Endothelial cell of umbilical vein (primary cell): ENCODE results near the gene KIF3B. TPM values are rescaled to one million over a fixed set of nuclear protein-coding genes. Genes with fewer than 3 reads are reported as not detected.

ENCODE experiments used
- BruUV-seq: library from RNA; stranded (reverse); fragments of 400-500 nt; replicated peaks from 2 replicates; lab custom pipeline; 2021; lab: Mats Ljungman, UMichigan
- CTCF ChIA-PET: fragments of 300-600, 350-600 bp; sonication (Branson Sonifier 250); formaldehyde crosslinking; loops from one replicate; lab custom pipeline; 2021; ENCODE audit warnings: antibody characterized with exemption, inconsistent platforms; lab: Charles Lee
- POLR2A ChIA-PET: fragments of 300-600, 350-600 bp; sonication (Branson Sonifier 250); formaldehyde crosslinking; loops from one replicate; lab custom pipeline; 2021; ENCODE audit warnings: antibody characterized with exemption, inconsistent platforms; lab: Charles Lee
- DNase-seq: peaks from one replicate; pipeline ENCODE4 v3.0.0-alpha.2; 2011; ENCODE audit warnings: low read depth, low spot score
- FAIRE-seq: peaks from 2 replicates; lab custom pipeline; 2011; peaks lifted over from hg19 to GRCh38; lab: Jason Lieb, UNC
- H2AFZ ChIP-seq: 2 replicates; pipeline ENCODE4 v1.6.0; 2012; ENCODE audit warnings: low read depth, low read length, control low read depth, inconsistent platforms
- H3K27ac ChIP-seq: 2 replicates; pipeline ENCODE4 v1.5.1; 2011; ENCODE audit warnings: low read depth, mild to moderate bottlenecking, control low read depth, low read length, moderate library complexity; ENCODE audit not compliant: insufficient read depth
- H3K27me3 ChIP-seq, 2 experiments: 2 replicates each; pipeline versions ENCODE4 v1.6.0 to v1.6.1; 2011; ENCODE audit warnings: low read length in 2 of 2, mixed read lengths in 1 of 2; ENCODE audit not compliant: control insufficient read depth in 2 of 2, insufficient read depth in 2 of 2
- H3K36me3 ChIP-seq, 2 experiments: 2 replicates in 1 of 2; 3 replicates in 1 of 2; pipeline ENCODE4 v1.5.1; 2011; ENCODE audit warnings: low read length in 2 of 2, mild to moderate bottlenecking in 1 of 2, moderate library complexity in 1 of 2; ENCODE audit not compliant: control insufficient read depth in 2 of 2, insufficient read depth in 2 of 2; ENCODE audit errors: extremely low read depth in 1 of 2
- H3K4me1 ChIP-seq: 3 replicates; pipeline ENCODE4 v1.5.1; 2011; ENCODE audit warnings: mild to moderate bottlenecking, low read length; ENCODE audit not compliant: control insufficient read depth, insufficient read depth; ENCODE audit errors: extremely low read depth
- H3K4me2 ChIP-seq: 2 replicates; pipeline ENCODE4 v1.6.1; 2011; ENCODE audit warnings: low read length, control low read depth, mixed read lengths; ENCODE audit not compliant: insufficient read depth
- H3K4me3 ChIP-seq, 3 experiments: fragments of 200-600 bp in 1 of 3; sonication (generic), shearing (Covaris generic) in 1 of 3; replicated peaks in 1 of 3; 2 replicates each; pipeline ENCODE4 v1.5.1; 2011 to 2016; ENCODE audit warnings: control low read depth in 3 of 3, low read length in 3 of 3, mild to moderate bottlenecking in 2 of 3, inconsistent platforms in 1 of 3, low read depth in 1 of 3, moderate library complexity in 1 of 3; ENCODE audit not compliant: insufficient read depth in 1 of 3
- H3K79me2 ChIP-seq: 2 replicates; pipeline ENCODE4 v1.6.0; 2012; ENCODE audit warnings: low read length, inconsistent platforms; ENCODE audit not compliant: control insufficient read depth, insufficient read depth
- H3K9ac ChIP-seq: replicated peaks from 2 replicates; pipeline ENCODE3; 2011; ENCODE audit warnings: low read length, control low read depth; ENCODE audit not compliant: insufficient read depth; ENCODE audit errors: extremely low read depth
- H3K9me1 ChIP-seq: replicated peaks from 3 replicates; pipeline ENCODE4 v1.6.0; 2011; ENCODE audit warnings: mild to moderate bottlenecking, low read length; ENCODE audit not compliant: control insufficient read depth, insufficient read depth; ENCODE audit errors: extremely low read depth
- H3K9me3 ChIP-seq: replicated peaks from 2 replicates; pipeline ENCODE4 v1.5.1; 2012; ENCODE audit warnings: low read length, inconsistent platforms; ENCODE audit not compliant: control insufficient read depth, insufficient read depth
- H4K20me1 ChIP-seq: replicated peaks from 2 replicates; pipeline ENCODE3; 2011; ENCODE audit warnings: mild to moderate bottlenecking, low read length; ENCODE audit not compliant: control insufficient read depth, insufficient read depth; ENCODE audit errors: extremely low read depth
- EZH2 ChIP-seq: IDR thresholded peaks from 2 replicates; pipeline ENCODE4 v1.6.1; 2012; ENCODE audit warnings: borderline replicate concordance, low read depth, mild to moderate bottlenecking, moderate library complexity, low read length, inconsistent platforms; ENCODE audit not compliant: severe bottlenecking
- FOS ChIP-seq: IDR thresholded peaks from 2 replicates; pipeline ENCODE4 v1.6.1; 2011; ENCODE audit warnings: mild to moderate bottlenecking, low read length, moderate library complexity, borderline replicate concordance; ENCODE audit not compliant: insufficient read depth
- GATA2 ChIP-seq: IDR thresholded peaks from 2 replicates; pipeline ENCODE4 v1.7.0; 2011; ENCODE audit warnings: low read depth, mild to moderate bottlenecking, moderate library complexity, mixed read lengths, low read length; ENCODE audit not compliant: insufficient read length, insufficient read depth
- JUN ChIP-seq: IDR thresholded peaks from 2 replicates; pipeline ENCODE4 v1.6.1; 2011; ENCODE audit warnings: borderline replicate concordance, low read depth; ENCODE audit not compliant: insufficient read length, insufficient read depth
- MYC ChIP-seq: IDR thresholded peaks from one replicate; pipeline ENCODE4 v1.6.1; 2011; ENCODE audit warnings: mild to moderate bottlenecking, low read depth, low read length
- POLR2A ChIP-seq: IDR thresholded peaks from 2 replicates; pipeline ENCODE4 v1.6.1; 2012; ENCODE audit warnings: low read depth, mild to moderate bottlenecking, control low read depth, low read length
- POLR2AphosphoS5 ChIP-seq: IDR thresholded peaks from 2 replicates; pipeline ENCODE4 v1.6.1; 2012; ENCODE audit warnings: low read depth, mild to moderate bottlenecking, control low read depth, low read length, moderate library complexity; ENCODE audit not compliant: insufficient read depth
- dilution Hi-C: fragments of 300-500 bp; cut with MboI; formaldehyde crosslinking; loops from one replicate; pipeline ENCODE4 v1.15.0; 2019; ENCODE audit warnings: low sequenced_read_pairs; ENCODE audit not compliant: extremely low pct_ligation_motif_present
- intact Hi-C: fragments of 100-400 bp; cut with micrococcal nuclease; formaldehyde crosslinking; loops from one replicate; pipeline ENCODE4 v1.10.0; 2022
- polyA plus RNA-seq, 4 experiments: library from polyadenylated mRNA; depleted of rRNA in 3 of 4; stranded (reverse) in 3 of 4; unstranded in 1 of 4; fragments of >200 nt; gene quantifications; 2 replicates each; pipeline versions ENCODE4 v1.2.1 to v1.2.3, GENCODE V29; 2011 to 2012; ENCODE audit warnings: missing spikeins in 1 of 4
- total RNA-seq: library from RNA; stranded (reverse); gene quantifications from 2 replicates; pipeline ENCODE4 v1.2.3, GENCODE V29; 2021
- TF ChIP-seq, protein P1 (sequence below): IDR thresholded peaks from 2 replicates; pipeline ENCODE4 v1.6.1; 2011; ENCODE audit not compliant: insufficient read depth, insufficient read length
- TF ChIP-seq, protein P2 (sequence below), 2 donors: IDR thresholded peaks; 1 replicate in 1 of 2; 2 replicates in 1 of 2; pipeline ENCODE4 v1.5.1; 2011; ENCODE audit warnings: low read length in 2 of 2, mild to moderate bottlenecking in 2 of 2, moderate library complexity in 2 of 2, control low read depth in 1 of 2, inconsistent platforms in 1 of 2, low read depth in 1 of 2; ENCODE audit not compliant: insufficient read depth in 1 of 2; ENCODE audit errors: extremely low read depth in 1 of 2

Gene KIF3B
- total and polyA plus RNA-seq, 2 donors (not counting 3 experiments of a cell fraction or from before 2014, with no cell fraction given), result 14.5 to 25.1 TPM

DNA sequence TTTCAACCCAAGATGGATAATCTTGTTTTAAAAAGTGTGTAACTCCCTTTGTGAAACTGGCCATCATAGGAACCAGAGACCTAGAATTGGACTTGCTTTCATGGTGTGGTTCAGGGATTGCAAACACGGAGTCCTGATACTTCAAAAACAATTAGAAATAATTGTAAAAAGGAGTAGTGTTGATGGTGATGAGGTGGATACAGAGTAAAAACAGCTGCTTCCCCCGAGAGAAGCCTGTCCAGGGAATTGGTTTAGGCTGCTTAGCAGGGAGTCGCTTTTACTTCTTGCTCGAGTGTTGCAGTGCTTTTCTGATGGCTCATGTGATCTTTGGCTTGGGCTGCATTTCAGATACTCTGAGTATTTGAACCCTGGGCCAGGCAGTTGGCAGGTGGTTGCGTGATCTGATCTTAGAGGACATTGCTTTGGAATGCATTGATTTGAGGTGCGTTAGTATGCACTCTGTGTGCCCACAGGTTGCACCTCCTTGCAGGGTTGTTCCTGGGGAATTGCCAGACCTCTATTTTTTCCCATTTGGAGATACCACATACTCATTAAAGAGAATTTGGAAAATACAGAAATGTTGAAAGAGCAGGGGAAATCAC lies 19.5 kb downstream of the KIF3B start:
- H3K9ac ChIP-seq, result no peak overlapping the region
- no peaks in the 10 kb centered on the region for H3K27me3 ChIP-seq
- no peak overlapping the region for H3K27ac ChIP-seq
- FAIRE-seq, result no peak
- TF ChIP-seq, protein P1, sequence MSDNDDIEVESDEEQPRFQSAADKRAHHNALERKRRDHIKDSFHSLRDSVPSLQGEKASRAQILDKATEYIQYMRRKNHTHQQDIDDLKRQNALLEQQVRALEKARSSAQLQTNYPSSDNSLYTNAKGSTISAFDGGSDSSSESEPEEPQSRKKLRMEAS, result no peak
- dilution Hi-C loops, result no loop called here
- no peaks in the 10 kb centered on the region for H3K4me1 ChIP-seq
- no peaks in the 10 kb centered on the region for H3K9me3 ChIP-seq
- no peak for DNase-seq
- peaks cover 3% of the 10 kb centered on the region for H4K20me1 ChIP-seq
- H3K4me2 ChIP-seq, result no peak overlapping the region
- BruUV-seq, result no TSS peak
- H3K4me3 ChIP-seq, result no peak overlapping the region
- CTCF ChIA-PET, result no interaction called here
- H3K36me3 ChIP-seq, result no peaks in the 10 kb centered on the region
- intact Hi-C loops, result no loop called here
- H2AFZ ChIP-seq, result no peak overlapping the region
- POLR2A ChIA-PET, result no interaction called here
- H3K9me1 ChIP-seq, result no peaks in the 10 kb centered on the region
- H3K79me2 ChIP-seq, result peaks cover 13% of the 10 kb centered on the region

DNA sequence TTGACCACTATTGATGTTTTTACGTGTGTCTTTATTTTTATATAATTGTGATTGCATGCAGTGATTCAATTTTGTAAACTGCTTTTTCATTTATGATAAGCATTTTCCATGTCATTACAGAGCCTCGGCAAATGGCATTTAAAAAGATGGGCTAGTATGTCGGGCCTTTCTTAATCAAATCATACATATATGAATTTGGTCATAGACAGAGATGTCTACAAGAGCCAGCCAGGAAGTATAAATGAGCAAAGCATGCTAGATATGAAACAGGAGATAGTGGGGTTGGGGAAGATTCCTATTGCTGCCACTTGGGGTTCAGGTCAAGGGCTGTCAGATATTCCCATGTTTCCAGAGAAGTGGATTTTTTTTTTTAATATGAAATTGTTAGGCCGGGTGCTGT lies 20.0 kb downstream of the KIF3B start:
- no peak for FAIRE-seq
- CTCF ChIA-PET, result interaction anchor here (1.3 kb wide), 1 partner anchor 8 kb away, joined by 4 read pairs; no protein-coding TSS in a partner anchor
- H3K36me3 ChIP-seq, result no peaks in the 10 kb centered on the region

More for the DNA sequence above, 20.0 kb downstream of the KIF3B start:
- no peak overlapping the region for H3K9ac ChIP-seq
- H3K27ac ChIP-seq, result no peak overlapping the region
- no peak for DNase-seq
- H3K9me1 ChIP-seq, result no peaks in the 10 kb centered on the region
- POLR2A ChIA-PET, result no interaction called here
- H3K27me3 ChIP-seq, result no peaks in the 10 kb centered on the region
- dilution Hi-C loops (no loop called here), intact Hi-C loops (no loop called here)
- H3K9me3 ChIP-seq, result no peaks in the 10 kb centered on the region
- H3K4me1 ChIP-seq, result no peaks in the 10 kb centered on the region
- no peak overlapping the region for H2AFZ ChIP-seq
- H4K20me1 ChIP-seq, result peaks cover 3% of the 10 kb centered on the region
- no TSS peak for BruUV-seq
- no peak overlapping the region for H3K4me2 ChIP-seq
- TF ChIP-seq, protein P1, result no peak
- TF ChIP-seq GATA2 (no peak), FOS (no peak), POLR2A (no peak), POLR2AphosphoS5 (no peak), EZH2 (no peak), JUN (no peak), MYC (no peak)
- TF ChIP-seq, protein P2, sequence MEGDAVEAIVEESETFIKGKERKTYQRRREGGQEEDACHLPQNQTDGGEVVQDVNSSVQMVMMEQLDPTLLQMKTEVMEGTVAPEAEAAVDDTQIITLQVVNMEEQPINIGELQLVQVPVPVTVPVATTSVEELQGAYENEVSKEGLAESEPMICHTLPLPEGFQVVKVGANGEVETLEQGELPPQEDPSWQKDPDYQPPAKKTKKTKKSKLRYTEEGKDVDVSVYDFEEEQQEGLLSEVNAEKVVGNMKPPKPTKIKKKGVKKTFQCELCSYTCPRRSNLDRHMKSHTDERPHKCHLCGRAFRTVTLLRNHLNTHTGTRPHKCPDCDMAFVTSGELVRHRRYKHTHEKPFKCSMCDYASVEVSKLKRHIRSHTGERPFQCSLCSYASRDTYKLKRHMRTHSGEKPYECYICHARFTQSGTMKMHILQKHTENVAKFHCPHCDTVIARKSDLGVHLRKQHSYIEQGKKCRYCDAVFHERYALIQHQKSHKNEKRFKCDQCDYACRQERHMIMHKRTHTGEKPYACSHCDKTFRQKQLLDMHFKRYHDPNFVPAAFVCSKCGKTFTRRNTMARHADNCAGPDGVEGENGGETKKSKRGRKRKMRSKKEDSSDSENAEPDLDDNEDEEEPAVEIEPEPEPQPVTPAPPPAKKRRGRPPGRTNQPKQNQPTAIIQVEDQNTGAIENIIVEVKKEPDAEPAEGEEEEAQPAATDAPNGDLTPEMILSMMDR (IDR thresholded peaks at IDR 0.05; ENCODE audit: extremely low read depth in 1 of 2, insufficient read depth in 1 of 2, low read depth in 1 of 2, low read length in 2 of 2), result no peak
- H3K4me3 ChIP-seq, result no peak overlapping the region
- H3K79me2 ChIP-seq, result peaks cover 13% of the 10 kb centered on the region
